GM12878 (cell line): ENCODE measurements around the gene PRCC. TPM values are rescaled to one million over a fixed set of nuclear protein-coding genes. Genes with fewer than 3 reads are reported as not detected.

Experiments
- ATAC-seq: fragments of 200-7000 bp; cut with Tn5 transposase; 3 replicates; pipeline ENCODE4 v1.9.1; 2020; ENCODE audit warnings: mild to moderate bottlenecking, moderate library complexity
- BruUV-seq: library from RNA; stranded (reverse); fragments of 400-500 nt; replicated peaks from 2 replicates; lab custom pipeline; 2021; lab: Mats Ljungman, UMichigan
- CTCF ChIA-PET: fragments of 300-600 bp; sonication (Branson Sonifier 250); formaldehyde crosslinking; extraction: SDS; loops from one replicate; lab custom pipeline; 2021; ENCODE audit warnings: inconsistent platforms; lab: Yijun Ruan, JAX
- POLR2A ChIA-PET: fragments of 350-600 bp; formaldehyde crosslinking; extraction: SDS; loops from one replicate; lab custom pipeline; 2021; ENCODE audit warnings: inconsistent platforms; lab: Charles Lee
- RAD21 ChIA-PET: fragments of 300-600 bp; sonication (Branson Sonifier 250); formaldehyde crosslinking; loops from one replicate; lab custom pipeline; 2023; ENCODE audit warnings: antibody characterized with exemption; ENCODE audit not compliant: unreplicated experiment; lab: Charles Lee
- SMC1A ChIA-PET: fragments of 300-600 bp; sonication (Branson Sonifier 250); formaldehyde crosslinking; loops from one replicate; lab custom pipeline; 2023; ENCODE audit not compliant: unreplicated experiment, uncharacterized antibody; lab: Charles Lee
- DNase-seq: peaks from one replicate; pipeline ENCODE4 v3.0.0-alpha.2; 2011; ENCODE audit warnings: low read depth, low spot score
- FAIRE-seq: peaks from 3 replicates; lab custom pipeline; 2011; peaks lifted over from hg19 to GRCh38; lab: Jason Lieb, UNC
- H2AFZ ChIP-seq: 2 replicates; pipeline ENCODE4 v1.6.0; 2011; ENCODE audit warnings: low read depth, low read length, control low read depth; ENCODE audit not compliant: control insufficient read depth
- H3K27ac ChIP-seq: 2 replicates; pipeline ENCODE4 v1.5.1; 2011; ENCODE audit warnings: control low read depth; ENCODE audit not compliant: control insufficient read depth, insufficient read depth
- H3K27me3 ChIP-seq, 2 experiments: replicated peaks in 1 of 2; 2 replicates each; pipeline versions ENCODE4 v1.6.0 to v1.6.1; 2011; ENCODE audit warnings: low read length in 1 of 2; ENCODE audit not compliant: control insufficient read depth in 2 of 2, insufficient read depth in 2 of 2
- H3K36me3 ChIP-seq, 2 experiments: 2 replicates each; pipeline ENCODE4 v1.5.1; 2011; ENCODE audit warnings: low read length in 1 of 2; ENCODE audit not compliant: control insufficient read depth in 2 of 2, insufficient read depth in 2 of 2
- H3K4me1 ChIP-seq: 2 replicates; pipeline ENCODE4 v1.6.1; 2011; ENCODE audit warnings: mild to moderate bottlenecking, low read length, moderate library complexity, mixed read lengths; ENCODE audit not compliant: control insufficient read depth, insufficient read depth
- H3K4me2 ChIP-seq: 2 replicates; pipeline ENCODE4 v1.6.0; 2011; ENCODE audit warnings: control low read depth; ENCODE audit not compliant: control insufficient read depth, insufficient read depth
- H3K4me3 ChIP-seq: fragments of 200-600 bp; sonication (generic); 2 replicates; pipeline ENCODE4 v1.5.1; 2016
- H3K79me2 ChIP-seq: 2 replicates; pipeline ENCODE4 v1.6.0; 2011; ENCODE audit warnings: low read length; ENCODE audit not compliant: control insufficient read depth, insufficient read depth
- H3K9ac ChIP-seq: 2 replicates; pipeline ENCODE4 v1.8.0; 2011; ENCODE audit warnings: low read length, control low read depth, mixed read lengths; ENCODE audit not compliant: control insufficient read depth, insufficient read depth
- H3K9me3 ChIP-seq: replicated peaks from 3 replicates; pipeline ENCODE4 v1.5.1; 2011; ENCODE audit warnings: mild to moderate bottlenecking, low read length; ENCODE audit not compliant: control insufficient read depth, insufficient read depth
- H4K20me1 ChIP-seq: 2 replicates; pipeline ENCODE4 v1.6.0; 2011; ENCODE audit not compliant: control insufficient read depth, insufficient read depth
- BACH1 ChIP-seq: fragments of 450-650 bp; IDR thresholded peaks from 2 replicates; pipeline ENCODE4 v1.6.1; 2017; ENCODE audit warnings: mild to moderate bottlenecking, borderline replicate concordance
- CEBPB ChIP-seq, 2 experiments: fragments of 150-350 bp in 1 of 2; IDR thresholded peaks; 2 replicates each; pipeline ENCODE4 v1.6.1; 2012 to 2014; ENCODE audit warnings: low read depth in 2 of 2, low read length in 2 of 2, borderline replicate concordance in 1 of 2, inconsistent platforms in 1 of 2
- ETV6 ChIP-seq, 2 experiments: fragments of 450-650 bp in 1 of 2; IDR thresholded peaks in 1 of 2; conservative IDR thresholded peaks in 1 of 2; 2 replicates each; pipeline ENCODE4 v1.6.1; 2014; ENCODE audit warnings: antibody characterized with exemption in 1 of 2, borderline replicate concordance in 1 of 2, low read depth in 1 of 2, mild to moderate bottlenecking in 1 of 2, moderate library complexity in 1 of 2
- POLR2AphosphoS2 ChIP-seq: IDR thresholded peaks from 2 replicates; pipeline ENCODE4 v1.6.1; 2011; ENCODE audit warnings: low read depth, mild to moderate bottlenecking, low read length, improper control_type of control experiment, moderate library complexity
- POU2F2 ChIP-seq: IDR thresholded peaks from 3 replicates; pipeline ENCODE4 v1.6.1; 2011; ENCODE audit warnings: low read depth, mild to moderate bottlenecking, low read length, borderline replicate concordance
- RAD51 ChIP-seq: fragments of 450-650 bp; IDR thresholded peaks from 2 replicates; pipeline ENCODE4 v1.6.1; 2016; ENCODE audit warnings: moderate library complexity, mild to moderate bottlenecking, inconsistent platforms
- RB1 ChIP-seq: fragments of 450-650 bp; formaldehyde crosslinking; IDR thresholded peaks from 2 replicates; pipeline ENCODE4 v1.6.1; 2017; ENCODE audit warnings: mild to moderate bottlenecking, borderline replicate concordance
- STAT3 ChIP-seq: IDR thresholded peaks from 2 replicates; pipeline ENCODE4 v1.6.1; 2011; ENCODE audit warnings: low read depth, low read length, improper control_type of control experiment
- YBX1 ChIP-seq: fragments of 450-650 bp; IDR thresholded peaks from 2 replicates; pipeline ENCODE4 v1.6.1; 2016; ENCODE audit warnings: antibody characterized with exemption
- ZBTB4 ChIP-seq: fragments of 450-650 bp; formaldehyde crosslinking; IDR thresholded peaks from 2 replicates; pipeline ENCODE4 v1.4.0; 2022; ENCODE audit warnings: mild to moderate bottlenecking, moderate library complexity
- WGBS: methylation state at CpG from one replicate; pipeline ENCODE4 v1.1.6; 2016; ENCODE audit warnings: low lambda C conversion rate; ENCODE audit not compliant: insufficient replicate concordance, insufficient coverage; ENCODE audit errors: missing lambda C conversion rate; 5-methylcytosine and 5-hydroxymethylcytosine counted together
- in situ Hi-C: fragments of 300-500 bp; cut with MboI; formaldehyde crosslinking; loops from 9 replicates; pipeline ENCODE4 v1.14.3; 2018; ENCODE audit warnings: mixed read lengths
- intact Hi-C: fragments of 100-400 bp; cut with micrococcal nuclease; formaldehyde crosslinking; loops from one replicate; pipeline ENCODE4 v1.14.2; 2022; ENCODE audit not compliant: unreplicated experiment
- polyA plus RNA-seq, 11 experiments: library from polyadenylated mRNA; depleted of rRNA in 4 of 11; unstranded in 6 of 11; stranded (reverse) in 5 of 11; fragments of >200 nt; fragmentation: Nextera tagmentation in 4 of 11; fragmentation: Illumina TruSeq in 1 of 11; extraction: Ambion mirVana in 4 of 11; extraction: Trizol in 1 of 11; gene quantifications; 1 replicate in 1 of 11; 2 replicates in 10 of 11; pipeline versions ENCODE4 v1.2.1 to v1.2.3, GENCODE V29; 2011 to 2016; ENCODE audit warnings: inconsistent platforms in 2 of 11, missing spikeins in 2 of 11, low read depth in 1 of 11
- total RNA-seq, 4 experiments: library from RNA; depleted of rRNA in 3 of 4; stranded (reverse); fragments of >200 nt in 3 of 4; fragmentation: Illumina TruSeq in 1 of 4; extraction: Trizol in 1 of 4; gene quantifications; 2 replicates each; pipeline versions ENCODE4 v1.2.1 to v1.2.3, GENCODE V29; 2013 to 2021
- TF ChIP-seq, protein P1 (sequence below): fragments of 450-650 bp; IDR thresholded peaks from 2 replicates; pipeline ENCODE4 v1.6.1; 2016; ENCODE audit warnings: mild to moderate bottlenecking
- TF ChIP-seq, protein P2 (sequence below): fragments of 450-650 bp; IDR thresholded peaks from 2 replicates; pipeline ENCODE4 v1.6.1; 2016; ENCODE audit warnings: mild to moderate bottlenecking

The PRCC gene
- total and polyA plus RNA-seq, 10 of the 15 experiments (the other 5 are each of a cell fraction or from before 2014, with no cell fraction given): 23.8 to 132 (median 63.1) TPM

DNA sequence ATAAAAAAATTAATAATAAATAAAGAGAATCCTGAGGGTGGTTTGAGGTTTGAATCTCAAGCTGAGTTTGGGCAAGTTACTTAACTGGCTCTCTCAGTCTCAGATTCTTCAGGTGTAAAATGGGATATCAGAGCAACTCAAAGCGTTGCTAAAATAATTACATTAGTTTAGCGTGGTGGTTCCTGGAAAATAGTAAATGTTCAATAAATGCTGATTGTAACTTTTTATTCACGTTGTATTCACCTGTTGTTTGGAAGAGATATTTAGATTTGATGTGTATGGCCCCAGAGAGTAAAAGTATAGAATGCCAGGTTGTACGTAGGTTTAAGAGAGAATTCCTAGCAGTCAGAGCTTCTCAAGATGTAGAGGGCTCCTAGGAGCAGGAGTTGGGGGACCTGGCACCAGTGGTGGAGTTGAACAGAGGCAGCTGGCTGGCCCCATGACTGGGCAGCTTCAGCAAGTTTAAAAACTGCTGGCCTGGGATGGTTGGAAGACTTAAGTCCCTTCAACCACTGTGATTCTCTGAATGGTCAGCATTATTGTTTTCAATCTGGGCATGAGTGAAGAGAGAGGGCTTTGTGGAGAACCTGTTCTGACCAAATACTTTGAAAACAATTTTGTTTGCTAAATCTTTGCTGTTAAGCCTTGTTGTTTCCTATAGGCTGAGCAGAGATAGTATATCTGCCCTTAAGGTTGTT is 22.4 kb downstream of the PRCC start:
- SMC1A ChIA-PET: interaction anchor here (1.2 to 2.5 kb wide), 3 partner anchors 10 to 63 kb away, joined by 3 to 8 read pairs (median 4); no protein-coding TSS in a partner anchor
- peaks cover 30 to 42% of the 10 kb centered on the region in 2 experiments for H3K36me3 ChIP-seq
- CTCF ChIA-PET: interaction anchor here (1.2 to 13.1 kb wide), 2 partner anchors 8 to 62 kb away, joined by 3 to 162 read pairs; partner anchors contain the start of genes ISG20L2 and METTL25B
- no peaks in the 10 kb centered on the region; the same call in 1 of the 2 replicates for H3K79me2 ChIP-seq
- WGBS: 100% methylated on average over 4 of the region's 4 CpGs
- H3K4me1 ChIP-seq: no peaks in the 10 kb centered on the region
- no peak for FAIRE-seq
- no peaks in the 10 kb centered on the region for H3K27me3 ChIP-seq
- RAD21 ChIA-PET: interaction anchor here (0.8 to 1.0 kb wide), 2 partner anchors 63 to 70 kb away, joined by 4 read pairs; no protein-coding TSS in a partner anchor
- ATAC-seq: no peak
- TF ChIP-seq, protein P1, sequence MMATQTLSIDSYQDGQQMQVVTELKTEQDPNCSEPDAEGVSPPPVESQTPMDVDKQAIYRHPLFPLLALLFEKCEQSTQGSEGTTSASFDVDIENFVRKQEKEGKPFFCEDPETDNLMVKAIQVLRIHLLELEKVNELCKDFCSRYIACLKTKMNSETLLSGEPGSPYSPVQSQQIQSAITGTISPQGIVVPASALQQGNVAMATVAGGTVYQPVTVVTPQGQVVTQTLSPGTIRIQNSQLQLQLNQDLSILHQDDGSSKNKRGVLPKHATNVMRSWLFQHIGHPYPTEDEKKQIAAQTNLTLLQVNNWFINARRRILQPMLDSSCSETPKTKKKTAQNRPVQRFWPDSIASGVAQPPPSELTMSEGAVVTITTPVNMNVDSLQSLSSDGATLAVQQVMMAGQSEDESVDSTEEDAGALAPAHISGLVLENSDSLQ: no peak
- TF ChIP-seq ETV6 (conservative IDR thresholded peaks at IDR 0.05 in 1 of 2, IDR thresholded peaks at IDR 0.05 in 1 of 2; ENCODE audit: borderline replicate concordance in 1 of 2, low read depth in 1 of 2) (no peak), BACH1 (no peak), RB1 (no peak), POLR2AphosphoS2 (no peak), RAD51 (no peak), STAT3 (no peak), ZBTB4 (CRISPR knock-in tag) (no peak), YBX1 (no peak), POU2F2 (no peak), CEBPB (IDR thresholded peaks at IDR 0.05; ENCODE audit: borderline replicate concordance in 1 of 2, low read depth in 2 of 2, low read length in 2 of 2) (no peak)
- TF ChIP-seq, protein P2, sequence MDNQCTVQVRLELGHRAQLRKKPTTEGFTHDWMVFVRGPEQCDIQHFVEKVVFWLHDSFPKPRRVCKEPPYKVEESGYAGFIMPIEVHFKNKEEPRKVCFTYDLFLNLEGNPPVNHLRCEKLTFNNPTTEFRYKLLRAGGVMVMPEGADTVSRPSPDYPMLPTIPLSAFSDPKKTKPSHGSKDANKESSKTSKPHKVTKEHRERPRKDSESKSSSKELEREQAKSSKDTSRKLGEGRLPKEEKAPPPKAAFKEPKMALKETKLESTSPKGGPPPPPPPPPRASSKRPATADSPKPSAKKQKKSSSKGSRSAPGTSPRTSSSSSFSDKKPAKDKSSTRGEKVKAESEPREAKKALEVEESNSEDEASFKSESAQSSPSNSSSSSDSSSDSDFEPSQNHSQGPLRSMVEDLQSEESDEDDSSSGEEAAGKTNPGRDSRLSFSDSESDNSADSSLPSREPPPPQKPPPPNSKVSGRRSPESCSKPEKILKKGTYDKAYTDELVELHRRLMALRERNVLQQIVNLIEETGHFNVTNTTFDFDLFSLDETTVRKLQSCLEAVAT: no peak
- TF ChIP-seq, all 136 proteins: peak for 0
- Histone ChIP-seq H3K27ac (no peak overlapping the region), H3K4me3 (no peak overlapping the region), H3K9ac (no peak overlapping the region), H2AFZ (no peak overlapping the region), H4K20me1 (no peaks in the 10 kb centered on the region), H3K9me3 (no peaks in the 10 kb centered on the region), H3K4me2 (no peak overlapping the region)
- intact Hi-C loops: no loop called here
- in situ Hi-C loops: no loop called here
- BruUV-seq: TSS peak; percentile 38
- DNase-seq: no peak
- POLR2A ChIA-PET: no interaction called here
